H1 (cell line): ENCODE results near the gene NFATC1. TPM values are rescaled to one million over a fixed set of nuclear protein-coding genes. Genes with fewer than 3 reads are reported as not detected.

ENCODE experiments used
- CHD7 ChIP-seq: fragments of 300-600 bp; sonication (generic); IDR thresholded peaks from 2 replicates; pipeline ENCODE4 v1.7.1; 2012; ENCODE audit warnings: low read length, moderate library complexity, mild to moderate bottlenecking, inconsistent platforms; ENCODE audit not compliant: insufficient replicate concordance
- CTCF ChIP-seq, 3 experiments: IDR thresholded peaks; 1 replicate in 2 of 3; 2 replicates in 1 of 3; pipeline versions ENCODE4 v1.5.1 to v1.6.1; 2011; ENCODE audit warnings: low read length in 3 of 3, mild to moderate bottlenecking in 3 of 3, inconsistent platforms in 2 of 3, low read depth in 1 of 3, moderate library complexity in 1 of 3; ENCODE audit not compliant: insufficient read depth in 1 of 3; ENCODE audit errors: control extremely low read depth in 1 of 3
- GABPA ChIP-seq: IDR thresholded peaks from 2 replicates; pipeline ENCODE4 v1.6.1; 2011; ENCODE audit warnings: mild to moderate bottlenecking, low read length, moderate library complexity, borderline replicate concordance; ENCODE audit not compliant: insufficient read depth
- KDM4A ChIP-seq: IDR thresholded peaks from one replicate; pipeline ENCODE4 v1.7.1; 2012; ENCODE audit warnings: low read depth, mild to moderate bottlenecking, moderate library complexity, low read length, inconsistent platforms; ENCODE audit not compliant: severe bottlenecking
- SRF ChIP-seq: IDR thresholded peaks from 2 replicates; pipeline ENCODE4 v1.6.1; 2011; ENCODE audit warnings: mild to moderate bottlenecking, low read depth, low read length, moderate library complexity
- ZNF274 ChIP-seq: IDR thresholded peaks from 2 replicates; pipeline ENCODE4 v1.7.0; 2012; ENCODE audit warnings: low read length, borderline replicate concordance; ENCODE audit errors: extremely low read depth
- polyA plus RNA-seq, 7 experiments: library from polyadenylated mRNA; depleted of rRNA in 3 of 7; stranded (reverse) in 5 of 7; unstranded in 2 of 7; fragments of >200 nt in 5 of 7; fragments of 200-250 nt in 2 of 7; gene quantifications; 1 replicate in 5 of 7; 2 replicates in 1 of 7; 4 replicates in 1 of 7; pipeline versions ENCODE4 v1.2.1 to v1.2.3, GENCODE V29; 2011 to 2013; ENCODE audit warnings: missing spikeins in 2 of 7, mixed read lengths in 2 of 7
- total RNA-seq: library from RNA; stranded (reverse); fragmentation: NEBNext Ultra II Directional; extraction: Animal tissue kit (Norgen Biotek cat#: 25700); gene quantifications from 2 replicates; pipeline ENCODE4 v1.2.1, GENCODE V29; 2021

The NFATC1 gene
- total and polyA plus RNA-seq, 2 of the 8 experiments (the other 6 are each of a cell fraction or from before 2014, with no cell fraction given) = 2.0 to 6.6 TPM

DNA sequence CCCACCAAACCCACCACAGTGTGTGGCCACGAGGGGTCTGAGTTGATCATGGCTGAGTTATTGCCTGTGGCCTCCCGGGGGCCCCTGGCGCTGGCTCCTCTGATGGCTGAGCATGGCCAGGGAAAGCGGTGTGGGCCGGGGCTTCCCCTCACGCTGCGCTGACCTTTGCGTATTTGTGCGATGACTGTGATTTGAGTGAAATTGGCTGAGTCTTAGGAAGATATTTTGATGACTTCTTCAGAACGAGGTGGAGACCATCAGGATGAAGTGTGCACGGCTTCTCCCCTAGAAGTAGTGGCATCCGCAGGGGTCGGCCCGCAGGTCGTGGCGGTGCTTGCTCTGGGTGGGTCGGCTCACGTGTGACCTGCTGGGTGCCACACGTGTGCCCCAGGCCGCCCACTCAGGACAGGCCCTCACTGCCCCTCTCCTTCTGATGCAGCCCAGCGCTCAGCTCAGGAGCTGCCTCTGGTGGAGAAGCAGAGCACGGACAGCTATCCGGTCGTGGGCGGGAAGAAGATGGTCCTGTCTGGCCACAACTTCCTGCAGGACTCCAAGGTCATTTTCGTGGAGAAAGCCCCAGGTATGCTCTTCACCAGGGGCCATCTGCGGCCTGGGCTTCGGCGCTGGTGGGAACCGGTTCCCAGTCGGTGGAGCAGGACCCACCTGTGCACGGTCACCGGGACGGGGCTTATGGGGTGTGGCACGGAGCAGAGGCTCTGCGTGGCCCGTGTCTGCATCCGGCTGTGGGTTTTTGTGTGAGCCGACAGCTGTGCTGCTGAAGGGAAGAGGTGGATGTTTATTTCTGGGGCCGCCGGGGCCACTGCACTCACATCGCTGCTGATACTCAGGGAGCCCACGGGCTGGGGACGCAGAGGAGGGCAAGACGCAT is 55.8 kb downstream of the NFATC1 start (continued):
- TF ChIP-seq CHD7 (no peak), KDM4A (no peak), ZNF274 (no peak), SRF (no peak), CTCF (IDR thresholded peaks at IDR 0.05; ENCODE audit: control extremely low read depth in 1 of 3, insufficient read depth in 1 of 3, low read depth in 1 of 3, low read length in 3 of 3) (peak in 2 of 3 experiments; percentile 8 to 35; a peak in 1 of 4 replicates), GABPA (no peak)
